MCF 10A (cell line): Measurements from ENCODE around the gene TANC1. TPM values are rescaled to one million over a fixed set of nuclear protein-coding genes. Genes with fewer than 3 reads are reported as not detected.
A peak's percentile ranks its signal among the peaks of the same experiment; 100 is the strongest.

Source experiments
- BruUV-seq: library from RNA; stranded (reverse); fragments of 400-500 nt; replicated peaks from 2 replicates; lab custom pipeline; 2021; lab: Mats Ljungman, UMichigan
- CTCF ChIA-PET: fragments of 300-600 bp; sonication (Branson Sonifier 250); formaldehyde crosslinking; extraction: SDS; loops from one replicate; lab custom pipeline; 2021; ENCODE audit warnings: antibody characterized with exemption, inconsistent platforms; lab: Yijun Ruan, JAX
- POLR2A ChIA-PET: fragments of 300-600, 350-650 bp; sonication (Branson Sonifier 250); formaldehyde crosslinking; extraction: SDS; loops from one replicate; lab custom pipeline; 2020; ENCODE audit warnings: antibody characterized with exemption, inconsistent platforms; lab: Yijun Ruan, JAX
- DNase-seq: peaks from one replicate; pipeline ENCODE4 v3.0.0-alpha.2; 2018; ENCODE audit not compliant: unreplicated experiment
- H3K27ac Mint-ChIP-seq: one replicate; pipeline ENCODE4 v1.8.0; 2022; ENCODE audit warnings: mild to moderate bottlenecking, low read depth, mixed read lengths; ENCODE audit not compliant: unreplicated experiment
- H3K27me3 Mint-ChIP-seq: one replicate; pipeline ENCODE4 v1.8.0; 2022; ENCODE audit warnings: mixed read lengths; ENCODE audit not compliant: insufficient read depth, unreplicated experiment
- H3K36me3 Mint-ChIP-seq: one replicate; pipeline ENCODE4 v1.8.0; 2022; ENCODE audit warnings: mild to moderate bottlenecking, moderate library complexity, mixed read lengths; ENCODE audit not compliant: insufficient read depth, unreplicated experiment
- H3K4me1 Mint-ChIP-seq: one replicate; pipeline ENCODE4 v1.8.0; 2022; ENCODE audit warnings: mixed read lengths; ENCODE audit not compliant: insufficient read depth, unreplicated experiment
- H3K4me3 Mint-ChIP-seq: one replicate; pipeline ENCODE4 v1.8.0; 2022; ENCODE audit warnings: mild to moderate bottlenecking, moderate library complexity, mixed read lengths; ENCODE audit not compliant: unreplicated experiment
- H3K9me3 Mint-ChIP-seq: one replicate; pipeline ENCODE4 v1.8.0; 2022; ENCODE audit warnings: mixed read lengths; ENCODE audit not compliant: unreplicated experiment
- CTCF ChIP-seq: fragments of 200-600 bp; IDR thresholded peaks from one replicate; pipeline ENCODE4 v1.8.0; 2022; ENCODE audit warnings: antibody characterized with exemption, mild to moderate bottlenecking; ENCODE audit not compliant: unreplicated experiment
- intact Hi-C: fragments of 100-400 bp; cut with micrococcal nuclease; formaldehyde crosslinking; loops from 2 replicates; pipeline ENCODE4 v1.14.1; 2022
- total RNA-seq: library from RNA; stranded (reverse); gene quantifications from 2 replicates; pipeline ENCODE4 v1.2.3, GENCODE V29; 2022

The TANC1 gene
- total RNA-seq, 1 experiment from 2014 or later: 35.3 TPM

- H3K27me3 Mint-ChIP-seq: no peaks in the 10 kb centered on the region
- intact Hi-C loops: no loop called here
- no peaks in the 10 kb centered on the region for H3K9me3 Mint-ChIP-seq
- POLR2A ChIA-PET: interaction anchor here (0.7 kb wide), 1 partner anchor 258 kb away, joined by 3 read pairs; no protein-coding TSS in a partner anchor
- no TSS peak for BruUV-seq
- no peak overlapping the region for H3K4me3 Mint-ChIP-seq
- peak; percentile 21 for DNase-seq
- CTCF ChIA-PET: interaction anchor here (1.1 kb wide), 1 partner anchor 73 kb away, joined by 6 read pairs; no protein-coding TSS in a partner anchor
- TF ChIP-seq CTCF: no peak
- no peak overlapping the region for H3K27ac Mint-ChIP-seq
- no peaks in the 10 kb centered on the region for H3K36me3 Mint-ChIP-seq
- peaks cover 22% of the 10 kb centered on the region for H3K4me1 Mint-ChIP-seq
These were observed 45.3 kb upstream of the TANC1 start for GRCh38 chr2:158923180-158923594.

- POLR2A ChIA-PET: interaction anchor here (0.7 kb wide), 1 partner anchor 257 kb away, joined by 3 read pairs; no protein-coding TSS in a partner anchor
- no peak overlapping the region for H3K27ac Mint-ChIP-seq
- intact Hi-C loops: no loop called here
- no peaks in the 10 kb centered on the region for H3K27me3 Mint-ChIP-seq
- no peak overlapping the region for H3K4me3 Mint-ChIP-seq
- DNase-seq: no peak
- no TSS peak for BruUV-seq
- CTCF ChIA-PET: interaction anchor here (0.8 to 1.1 kb wide), 2 partner anchors 73 to 199 kb away, joined by 4 to 6 read pairs; no protein-coding TSS in a partner anchor
- H3K4me1 Mint-ChIP-seq: peaks cover 22% of the 10 kb centered on the region
- no peaks in the 10 kb centered on the region for H3K36me3 Mint-ChIP-seq
- no peaks in the 10 kb centered on the region for H3K9me3 Mint-ChIP-seq
- no peak for TF ChIP-seq CTCF
These were observed 44.8 kb upstream of the TANC1 start for GRCh38 chr2:158923641-158924040.

GRCh38 chr2:158926478-158926948 is 41.9 kb upstream of the TANC1 start:
- peak overlapping the region; percentile 35 for H3K4me3 Mint-ChIP-seq
- intact Hi-C loops: loop anchor here (1.0 kb wide), 1 partner anchor 44 kb away; no protein-coding TSS in a partner anchor
- POLR2A ChIA-PET: no interaction called here
- H3K9me3 Mint-ChIP-seq: no peaks in the 10 kb centered on the region
- TF ChIP-seq CTCF: no peak
- H3K4me1 Mint-ChIP-seq: peaks cover 22% of the 10 kb centered on the region
- peak overlapping the region; percentile 70 for H3K27ac Mint-ChIP-seq
- no TSS peak for BruUV-seq
- H3K27me3 Mint-ChIP-seq: no peaks in the 10 kb centered on the region
- CTCF ChIA-PET: interaction anchor here (0.5 to 1.1 kb wide), 4 partner anchors 24 to 192 kb away, joined by 3 to 6 read pairs (median 4); no protein-coding TSS in a partner anchor
- H3K36me3 Mint-ChIP-seq: no peaks in the 10 kb centered on the region
- DNase-seq: peak; percentile 81

GRCh38 chr2:158928515-158928914 is 39.9 kb upstream of the TANC1 start:
- Mint-ChIP-seq H3K9me3 (no peaks in the 10 kb centered on the region), H3K36me3 (no peaks in the 10 kb centered on the region), H3K27ac (no peak overlapping the region), H3K4me3 (no peak overlapping the region), H3K4me1 (peaks cover 9% of the 10 kb centered on the region), H3K27me3 (no peaks in the 10 kb centered on the region)
- POLR2A ChIA-PET: interaction anchor here (0.9 to 1.3 kb wide), 4 partner anchors 25 to 41 kb away, joined by 3 to 6 read pairs (median 3); no protein-coding TSS in a partner anchor
- TF ChIP-seq CTCF: no peak
- BruUV-seq: no TSS peak
- CTCF ChIA-PET: no interaction called here
- intact Hi-C loops: no loop called here
- DNase-seq: no peak
